KG1 (cell line): ENCODE results near the gene ADGRL1.
A peak's percentile ranks its signal among the peaks of the same experiment; 100 is the strongest.
"Not testable (repeated sequence)": the region's sequence is repeated elsewhere in the genome, so short reads cannot be mapped to it uniquely, and the experiment has no call there.

Experiments
- DNase-seq: peaks from one replicate; lab custom pipeline; 2025; lab: John Stamatoyannopoulos, UW

ADGRL1 gene

DNA sequence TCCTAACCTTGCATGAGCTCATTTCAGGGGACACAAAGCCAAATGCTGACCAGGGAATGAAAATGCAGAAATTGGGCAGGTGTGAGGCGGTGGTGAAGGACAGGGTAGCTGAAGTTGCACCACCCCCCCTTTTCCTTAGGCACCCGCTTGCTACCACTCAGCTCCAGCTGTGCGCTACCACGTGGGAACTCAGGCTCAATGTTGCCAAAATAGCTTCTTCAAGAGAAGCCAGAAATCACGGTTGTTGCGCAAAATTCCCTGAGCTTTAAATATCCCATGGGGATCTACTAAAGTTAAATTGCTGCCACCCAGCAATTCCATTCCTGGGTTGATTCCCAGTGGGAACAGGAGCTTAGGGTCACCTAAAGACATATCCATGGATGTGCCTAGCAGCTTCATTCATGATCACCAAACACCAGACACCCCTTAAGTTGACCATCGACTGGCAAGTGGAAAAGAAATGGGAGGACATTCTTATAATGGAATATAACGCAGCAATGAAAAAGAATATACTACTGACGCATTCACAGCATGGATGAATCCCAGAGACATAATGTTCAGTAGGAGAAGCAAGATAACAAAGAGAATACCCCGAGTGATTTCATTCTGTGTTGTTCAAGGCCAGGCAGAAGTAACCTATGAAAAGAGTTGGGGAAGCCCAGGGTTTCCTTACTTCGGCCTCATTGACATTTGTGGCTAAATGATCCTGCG is 12.8 kb upstream of the ADGRL1 start:
- no peak for DNase-seq

DNA sequence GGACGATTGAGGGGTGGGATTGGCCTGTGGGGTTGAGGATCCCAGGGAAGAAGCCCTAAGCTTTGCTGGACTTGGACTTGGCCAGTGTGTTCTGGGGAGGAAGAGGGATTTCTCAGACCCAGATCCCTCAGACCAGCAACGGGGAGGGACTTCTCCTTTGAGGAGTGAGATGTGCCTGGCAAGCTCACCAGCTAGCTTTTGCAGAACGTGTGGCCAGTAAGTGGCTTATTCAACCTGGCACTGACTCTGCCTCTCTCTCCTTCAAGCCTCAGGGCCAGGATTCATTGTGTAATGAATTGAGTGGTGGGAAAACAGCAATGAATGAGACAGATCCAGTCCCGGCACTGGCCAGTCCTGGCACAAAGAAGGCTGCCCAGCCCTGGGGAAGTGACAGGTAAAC is 11.9 kb upstream of the ADGRL1 start:
- DNase-seq: not testable (repeated sequence)

DNA sequence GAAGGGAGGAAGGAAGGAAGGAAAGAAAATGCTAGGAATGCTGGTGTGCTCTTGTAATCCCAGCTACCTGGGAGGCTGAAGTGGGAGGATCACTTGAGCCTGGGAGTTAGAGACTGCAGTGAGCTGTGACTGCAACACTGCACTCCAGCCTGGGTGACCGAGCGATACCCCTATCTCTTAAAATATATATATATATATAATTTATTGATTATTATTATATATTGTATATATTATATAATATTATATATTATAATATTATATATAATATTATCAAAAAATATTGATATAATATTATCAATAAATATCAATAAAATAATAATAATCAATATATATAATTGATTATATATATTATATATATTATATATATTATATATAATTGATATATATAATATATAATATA is 8.6 kb upstream of the ADGRL1 start:
- no peak for DNase-seq

DNA sequence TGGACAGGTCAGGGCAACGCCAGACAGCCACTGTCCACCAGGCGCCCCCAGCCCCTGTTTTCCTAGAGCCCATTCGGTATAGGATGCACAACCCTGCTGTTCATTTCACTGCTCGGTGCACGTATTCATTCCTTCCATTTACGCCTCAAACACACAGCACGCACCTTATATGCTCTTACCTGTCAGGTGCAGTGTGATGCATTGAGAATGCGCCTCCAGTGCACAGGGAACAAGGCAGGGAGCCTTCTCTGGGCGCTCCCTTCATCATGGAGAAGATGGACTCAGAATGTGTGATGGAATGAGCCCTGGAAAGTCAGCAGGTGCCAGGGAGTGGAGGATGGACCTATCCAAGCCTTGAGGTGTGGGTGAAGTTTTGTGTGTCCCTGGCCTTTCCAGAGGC is 4.2 kb upstream of the ADGRL1 start:
- not testable (repeated sequence) for DNase-seq

DNA sequence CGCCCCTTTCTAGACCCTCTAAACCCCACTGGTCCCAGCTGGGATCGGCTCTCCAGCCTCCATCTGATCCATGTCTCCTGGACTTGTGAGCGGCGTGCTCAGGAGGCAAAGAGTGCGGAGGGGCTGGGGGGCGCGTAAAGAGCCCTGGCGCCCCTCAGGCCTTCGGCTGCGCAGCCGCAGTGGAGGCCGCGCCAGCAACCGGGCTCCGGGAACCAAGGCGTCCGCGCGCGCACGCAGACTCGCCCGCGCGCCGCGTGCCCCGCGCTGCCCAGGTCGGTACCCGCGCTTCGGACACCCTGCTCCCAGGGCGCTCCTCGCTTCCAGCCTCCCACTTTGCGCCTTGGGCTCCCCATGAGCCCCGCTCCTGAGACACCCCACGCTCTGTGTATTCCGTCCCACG is 3.4 kb upstream of the ADGRL1 start:
- not testable (repeated sequence) for DNase-seq

DNA sequence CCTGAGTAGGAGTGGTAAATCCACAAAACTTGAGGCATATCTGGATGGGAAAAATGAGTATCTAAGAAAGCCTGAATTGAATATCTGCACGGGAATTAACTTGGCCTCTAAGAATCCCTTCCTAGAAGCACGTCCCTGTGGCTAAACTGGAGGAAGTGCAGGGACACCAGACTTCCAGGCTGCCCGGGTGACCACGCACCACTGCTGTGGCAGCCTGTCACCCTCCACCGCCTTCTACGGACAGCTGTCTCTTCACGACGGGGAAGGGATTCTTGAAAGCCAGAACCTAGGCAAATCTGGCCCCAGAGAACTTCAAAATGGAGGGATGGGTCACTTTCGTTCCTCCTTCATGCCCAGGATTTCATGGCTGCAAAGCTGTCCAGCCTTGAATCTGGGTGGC is 2.5 kb upstream of the ADGRL1 start:
- not testable (repeated sequence) for DNase-seq

DNA sequence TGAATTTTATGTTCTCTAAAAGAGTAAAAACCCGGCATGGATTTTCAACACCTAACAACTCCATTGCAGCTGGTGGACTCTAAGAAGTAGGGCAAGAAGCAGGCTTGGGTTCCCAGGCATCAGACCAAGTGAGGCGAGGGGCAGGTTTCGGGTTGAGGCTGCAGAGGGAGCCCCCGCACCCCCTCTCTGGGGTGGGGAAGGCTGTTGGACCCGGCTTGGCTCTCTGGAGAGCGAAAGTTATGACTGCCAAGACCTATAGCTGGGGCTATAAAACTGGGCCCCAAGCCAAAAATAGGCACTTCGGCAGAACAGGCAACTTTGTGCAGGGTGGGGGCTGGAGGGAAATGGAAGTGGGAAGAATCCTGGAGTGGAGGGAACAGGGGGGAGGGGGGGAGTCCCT is 1.8 kb upstream of the ADGRL1 start:
- DNase-seq: not testable (repeated sequence)

DNA sequence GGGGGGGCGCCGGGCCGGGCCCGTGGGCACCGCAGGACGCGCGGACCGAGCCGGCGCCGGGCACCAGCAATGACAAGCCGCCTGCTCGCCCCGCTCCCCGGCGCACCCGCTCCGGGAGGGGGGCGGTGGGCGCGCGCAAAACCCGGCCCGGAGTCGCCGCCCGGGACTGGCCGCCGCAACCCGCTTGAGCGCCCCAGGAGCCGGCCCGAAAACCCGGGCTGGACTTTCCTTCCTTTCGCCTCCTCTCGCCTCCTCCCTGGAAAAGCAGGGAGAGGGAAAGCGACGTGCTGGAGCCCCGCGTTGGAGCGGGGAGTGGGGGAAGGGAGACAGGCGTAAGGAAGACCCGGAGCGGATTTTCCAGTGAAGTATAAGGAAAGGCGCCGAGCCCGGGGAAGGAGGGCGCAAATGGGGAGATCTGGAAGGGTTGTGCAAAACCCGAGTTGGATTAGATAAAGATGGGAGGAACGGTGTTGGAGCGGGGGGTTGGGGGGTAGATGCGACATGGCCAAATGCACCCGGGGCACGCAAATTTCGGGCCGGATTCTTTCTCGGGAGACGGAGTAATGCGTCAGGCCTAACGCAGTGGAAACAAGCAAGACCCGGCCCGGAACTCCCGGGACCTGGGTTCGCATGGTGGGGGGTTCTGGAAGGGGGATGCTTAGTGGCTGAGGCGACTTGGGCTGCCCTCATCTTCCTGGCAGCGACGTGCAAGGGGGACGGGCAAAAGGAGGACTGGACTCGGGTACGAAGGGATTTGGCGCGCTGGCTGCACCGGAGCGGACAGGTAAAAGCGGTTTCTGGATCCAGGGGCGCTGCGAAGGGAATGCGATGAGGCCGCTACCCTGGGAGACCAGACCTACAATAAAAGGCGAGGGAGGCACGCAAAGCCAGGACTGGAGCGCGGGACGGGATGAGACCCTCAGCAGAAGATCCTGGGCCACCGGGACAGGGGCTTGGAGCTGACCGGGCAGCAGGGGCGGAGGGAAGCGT is 1.1 kb upstream of the ADGRL1 start:
- DNase-seq: peak; percentile 72

DNA sequence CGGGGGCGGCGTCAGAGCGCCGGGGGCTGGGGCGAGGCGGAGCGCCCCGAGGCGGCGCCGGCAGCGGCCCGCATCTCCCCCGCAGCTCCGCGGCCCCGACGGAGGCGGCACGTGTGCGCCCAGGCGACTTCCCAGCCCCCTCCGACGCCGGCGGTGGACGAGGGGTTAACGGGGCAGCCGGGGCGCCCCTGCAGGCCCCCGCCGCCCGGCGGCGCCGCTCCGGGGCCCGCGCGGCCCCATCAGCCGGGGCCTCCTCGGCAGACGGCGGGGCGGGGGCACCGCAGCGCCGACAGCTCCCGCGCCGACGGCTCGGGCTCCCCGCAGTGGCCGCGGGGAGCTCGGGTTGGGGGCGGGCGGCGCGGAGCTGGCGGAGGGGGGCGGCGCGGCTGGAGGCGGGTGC is 339 bp upstream of the ADGRL1 start:
- DNase-seq: not testable (repeated sequence)

DNA sequence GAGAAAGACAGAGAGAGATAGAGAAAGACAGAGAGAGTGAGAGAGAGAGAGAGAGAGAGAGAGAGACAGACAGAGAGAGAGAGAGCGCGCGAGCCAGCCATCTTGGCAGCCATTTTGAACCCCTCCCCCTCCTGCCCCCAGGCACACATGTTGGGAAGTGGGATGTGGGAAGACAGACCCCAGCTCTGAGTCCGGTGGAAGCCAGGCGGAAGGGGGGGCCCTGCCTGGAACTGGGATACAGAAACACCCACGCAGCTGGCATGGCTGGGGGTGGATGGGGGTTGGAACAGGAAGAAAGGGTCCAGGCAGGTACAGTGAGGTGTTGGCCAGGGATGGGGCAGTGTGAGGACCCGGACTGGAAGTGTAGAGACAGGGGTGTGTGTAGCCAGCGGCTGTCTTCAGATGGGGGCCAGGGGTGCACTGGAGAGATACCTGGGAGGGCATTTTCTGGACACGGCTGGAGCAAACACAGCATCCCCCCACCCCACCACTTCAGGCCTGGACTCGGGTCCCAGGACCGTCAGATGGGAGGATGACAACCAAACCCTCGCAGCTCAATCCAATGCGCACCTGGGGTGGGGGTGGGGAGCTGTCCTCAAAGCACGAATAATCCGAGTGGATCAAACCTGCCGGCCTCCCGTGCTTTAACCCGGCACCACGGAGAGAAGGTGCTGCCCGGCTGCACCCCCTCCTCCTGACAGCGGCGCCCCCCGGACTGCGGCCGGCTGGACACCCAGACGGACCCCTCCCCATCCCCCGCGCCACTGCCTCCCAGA is 1.1 kb downstream of the ADGRL1 start:
- DNase-seq: not testable (repeated sequence)

DNA sequence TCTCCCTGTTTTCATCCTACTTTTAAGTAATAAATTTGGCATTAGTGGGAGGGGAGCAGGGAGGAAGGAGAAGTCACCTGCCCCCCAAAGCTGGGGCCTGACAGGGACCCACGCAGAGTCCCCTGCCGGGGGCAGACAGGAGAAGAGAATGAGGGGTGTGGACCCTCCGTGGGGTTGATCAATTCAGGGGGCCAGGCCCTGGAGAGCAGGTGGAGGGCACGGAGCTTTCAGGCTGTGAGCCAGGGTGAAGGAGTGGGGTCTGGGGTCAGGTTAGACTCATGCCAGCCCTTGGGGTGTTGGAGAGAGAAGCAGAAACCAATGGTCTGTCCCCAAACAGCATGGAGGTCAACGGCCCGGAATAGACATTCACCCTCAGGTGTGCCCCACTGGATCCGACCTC is 1.8 kb downstream of the ADGRL1 start:
- not testable (repeated sequence) for DNase-seq

DNA sequence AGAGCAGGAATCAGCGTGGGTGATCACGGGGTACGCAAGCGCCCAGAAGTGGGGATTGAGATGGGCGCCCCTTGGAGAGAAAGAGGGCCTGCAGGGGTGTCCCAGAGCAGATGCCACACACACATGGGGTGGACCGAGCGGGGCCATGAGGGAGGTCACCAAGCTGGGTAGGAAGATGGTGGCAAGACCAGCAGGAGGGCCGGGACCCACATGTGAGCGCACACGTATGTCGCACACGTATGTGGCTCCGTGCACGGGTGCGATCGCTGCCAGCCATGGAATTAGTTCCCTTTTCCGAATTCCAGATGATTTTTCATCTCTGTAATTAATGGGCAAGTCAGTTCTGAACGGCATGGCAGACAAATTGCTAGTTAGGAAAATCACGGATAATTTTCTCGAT is 2.2 kb downstream of the ADGRL1 start:
- not testable (repeated sequence) for DNase-seq

DNA sequence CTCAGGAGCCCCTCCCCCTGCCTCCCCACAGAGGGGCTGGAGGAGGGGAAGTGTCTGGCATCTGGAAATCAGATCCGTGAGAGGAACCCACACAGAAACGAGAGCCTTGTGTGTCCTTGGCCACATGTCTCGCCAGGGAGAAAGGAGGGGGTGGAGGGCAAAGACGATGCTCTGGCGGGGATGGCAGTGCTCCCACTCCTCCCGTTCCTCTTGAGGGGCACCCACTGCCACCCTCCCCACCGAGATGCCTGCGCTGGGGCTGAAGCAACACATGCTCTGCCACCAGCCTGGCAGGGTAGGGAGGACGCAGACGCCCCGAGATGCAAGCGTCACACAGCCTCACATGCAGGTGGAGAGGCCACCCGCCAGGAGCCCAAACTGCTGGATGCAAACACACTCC is 2.8 kb downstream of the ADGRL1 start:
- DNase-seq: no peak

DNA sequence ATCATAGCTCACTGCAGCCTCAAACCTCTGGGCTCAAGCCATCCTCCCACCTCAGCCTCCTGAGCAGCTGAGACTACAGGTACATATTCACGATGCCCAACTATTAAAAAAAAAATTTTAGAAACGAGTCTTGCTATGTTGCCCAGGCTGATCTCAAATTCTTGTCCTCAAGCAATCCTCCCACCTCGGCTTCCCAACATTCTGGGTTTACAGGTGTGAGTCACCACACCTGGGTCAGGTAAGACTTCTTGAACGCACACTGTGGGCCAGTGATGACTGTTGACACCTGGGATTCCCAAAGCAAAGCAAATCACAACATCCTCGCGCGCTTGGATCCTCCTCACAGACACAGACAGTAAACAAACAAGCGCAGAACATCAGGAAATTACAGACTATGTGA is 4.5 kb downstream of the ADGRL1 start:
- DNase-seq: not testable (repeated sequence)

DNA sequence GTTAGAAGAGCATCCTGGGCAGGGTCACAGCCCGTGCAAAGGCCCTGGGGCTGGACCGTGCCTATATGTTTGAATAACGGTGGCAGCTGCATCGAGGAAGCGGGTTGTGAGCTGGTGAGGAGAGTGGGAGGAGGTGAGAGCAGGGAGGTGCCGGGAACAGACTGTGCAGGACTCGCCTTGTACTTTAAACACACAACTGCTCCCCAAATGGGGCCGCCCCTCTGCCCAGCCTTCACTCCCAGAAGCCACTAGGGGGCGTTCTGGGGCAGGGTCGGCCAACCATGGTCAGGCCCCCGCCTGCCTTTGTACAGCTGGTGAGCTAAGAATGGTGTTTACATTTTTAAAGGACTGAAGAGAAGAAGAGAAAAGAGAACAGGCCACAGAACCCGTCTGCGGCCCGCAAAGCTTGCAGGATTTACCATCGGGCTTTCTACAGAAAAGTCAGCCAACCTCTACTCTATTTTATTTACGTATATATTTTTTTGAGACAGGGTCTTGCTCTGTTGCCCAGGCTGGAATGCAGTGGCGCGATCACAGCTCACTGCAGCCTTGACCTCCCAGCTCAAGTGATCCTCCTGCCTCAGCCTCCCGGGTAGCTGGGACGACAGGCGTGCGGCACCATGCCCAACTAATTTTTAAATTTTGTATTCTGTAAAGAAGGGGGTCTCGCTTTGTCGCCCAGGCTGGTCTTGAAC is 5.7 kb downstream of the ADGRL1 start:
- DNase-seq: not testable (repeated sequence)

DNA sequence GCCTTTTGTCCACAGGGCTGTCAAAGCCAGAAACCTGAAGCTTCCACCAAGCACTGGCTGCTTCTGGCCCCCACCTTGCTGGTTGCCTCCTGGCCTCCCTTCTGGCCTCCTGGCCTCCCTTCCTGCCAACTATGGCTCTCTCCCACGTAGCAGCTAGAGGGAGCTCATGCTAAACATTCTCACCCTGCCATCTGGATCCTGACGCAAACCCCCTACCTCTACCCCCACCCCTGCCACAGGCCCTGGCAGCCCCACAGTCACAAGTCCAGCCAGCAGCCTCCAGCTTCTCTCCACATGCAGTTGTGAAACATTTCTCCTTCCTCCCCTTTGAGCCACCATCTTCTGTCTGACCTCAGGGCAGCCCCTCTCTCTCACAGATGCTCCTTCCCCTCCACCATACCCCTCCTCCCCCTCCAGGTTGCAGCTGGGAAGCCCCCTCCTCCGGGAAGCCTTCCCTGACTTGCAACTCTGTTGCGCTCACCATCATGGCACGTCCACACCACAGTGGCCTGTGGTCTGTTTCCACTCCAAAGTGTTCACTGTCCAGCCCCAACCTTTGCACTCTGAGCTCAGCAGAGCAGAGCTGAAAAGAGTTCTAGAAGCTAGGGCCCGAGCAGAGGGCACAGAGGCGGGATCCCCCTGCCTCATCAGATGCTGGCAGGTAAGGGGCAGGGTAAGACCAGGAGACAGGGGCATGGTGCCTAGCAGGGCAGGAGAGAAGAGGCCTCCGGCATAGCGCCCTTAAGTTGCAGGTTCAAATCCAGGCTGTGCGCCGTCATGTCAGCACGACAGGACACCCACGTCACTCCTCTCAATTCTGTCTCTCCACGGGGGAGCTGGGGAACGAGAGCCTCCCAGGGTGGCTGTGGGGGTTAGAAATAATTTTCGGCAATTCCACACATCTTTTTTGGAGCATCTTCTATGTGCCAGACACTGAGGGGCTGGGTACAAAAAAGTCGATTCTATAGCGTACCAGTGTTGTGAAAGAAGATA is 7.3 kb downstream of the ADGRL1 start:
- no peak for DNase-seq

DNA sequence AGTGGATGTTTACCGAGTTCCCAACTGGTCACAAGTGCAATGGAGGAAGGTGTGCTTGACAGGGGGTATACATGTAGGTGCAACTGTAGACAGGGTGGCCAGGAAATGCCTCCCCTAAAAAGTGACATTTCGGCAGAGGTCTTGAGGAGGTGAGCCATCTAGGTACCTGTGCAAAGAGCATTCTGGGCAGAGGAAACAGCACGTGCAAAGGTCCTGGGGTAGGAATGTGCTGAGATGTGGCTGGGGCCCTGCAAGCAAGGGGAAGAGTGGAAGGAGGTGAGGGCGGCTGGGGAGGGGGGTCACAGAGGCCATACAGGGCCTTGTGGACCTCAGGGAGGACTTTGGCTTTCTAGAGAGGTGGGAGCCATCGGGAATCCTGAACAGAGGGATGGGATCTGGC is 8.1 kb downstream of the ADGRL1 start:
- DNase-seq: no peak

DNA sequence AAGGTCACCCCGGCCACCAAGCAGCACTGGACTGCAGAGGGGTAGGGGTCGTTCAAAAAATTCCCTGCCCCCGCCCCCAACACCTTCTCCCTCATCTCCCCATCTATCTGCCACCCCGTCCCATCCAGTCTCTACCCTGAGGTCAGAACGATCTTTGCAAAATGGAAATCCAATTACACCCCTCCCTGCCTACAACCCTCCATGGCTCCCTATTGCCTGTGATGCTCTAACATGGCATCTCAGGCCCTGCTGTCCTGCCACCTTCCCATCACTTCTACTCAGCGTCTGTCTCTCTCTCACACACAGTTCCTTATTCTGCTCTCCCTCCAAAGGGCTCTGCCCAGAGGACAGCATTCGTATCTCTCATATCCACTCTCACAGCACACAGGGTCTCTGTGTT is 8.7 kb downstream of the ADGRL1 start:
- DNase-seq: not testable (repeated sequence)

DNA sequence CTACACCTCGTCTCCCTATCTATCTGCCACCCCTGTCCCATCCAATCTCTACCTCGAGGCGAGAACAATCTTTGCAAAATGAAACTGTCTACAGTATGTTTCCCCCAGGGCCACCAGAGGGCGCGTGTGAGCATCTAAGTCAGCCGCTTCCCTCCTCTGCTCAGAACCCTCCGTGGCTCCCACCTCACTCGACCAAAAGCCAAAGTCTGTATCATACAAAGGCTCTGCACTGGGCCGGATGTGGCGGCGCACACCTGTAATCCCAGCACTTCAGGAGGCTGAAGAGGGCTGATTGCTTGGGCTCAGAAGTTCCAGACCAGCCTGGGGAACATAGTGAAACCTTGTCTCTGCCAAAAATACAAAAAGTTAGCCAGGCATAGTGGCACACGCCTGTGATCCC is 9.9 kb downstream of the ADGRL1 start:
- not testable (repeated sequence) for DNase-seq

DNA sequence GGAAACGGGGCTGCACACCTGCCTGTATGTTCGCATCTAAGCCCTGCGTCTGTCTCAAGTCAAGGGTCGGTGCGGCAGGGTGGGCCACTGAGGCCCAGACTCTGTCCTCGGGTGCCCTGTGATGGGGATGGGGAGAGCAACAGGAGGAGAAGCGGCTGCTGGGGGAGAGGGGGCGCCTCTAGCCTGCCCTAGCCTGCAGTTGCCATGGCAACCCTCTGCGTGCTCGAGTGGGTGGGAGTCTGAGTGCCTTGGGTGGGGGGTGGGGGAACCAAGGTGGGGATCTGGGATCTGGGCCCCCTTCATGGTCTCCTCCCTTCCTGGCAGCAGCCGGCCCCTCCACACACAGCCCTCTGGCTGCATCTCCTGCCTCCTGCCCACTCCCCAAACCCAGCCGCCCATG is 10.8 kb downstream of the ADGRL1 start:
- DNase-seq: not testable (repeated sequence)
